ENCODE measurements around the gene C5orf24.

DNA sequence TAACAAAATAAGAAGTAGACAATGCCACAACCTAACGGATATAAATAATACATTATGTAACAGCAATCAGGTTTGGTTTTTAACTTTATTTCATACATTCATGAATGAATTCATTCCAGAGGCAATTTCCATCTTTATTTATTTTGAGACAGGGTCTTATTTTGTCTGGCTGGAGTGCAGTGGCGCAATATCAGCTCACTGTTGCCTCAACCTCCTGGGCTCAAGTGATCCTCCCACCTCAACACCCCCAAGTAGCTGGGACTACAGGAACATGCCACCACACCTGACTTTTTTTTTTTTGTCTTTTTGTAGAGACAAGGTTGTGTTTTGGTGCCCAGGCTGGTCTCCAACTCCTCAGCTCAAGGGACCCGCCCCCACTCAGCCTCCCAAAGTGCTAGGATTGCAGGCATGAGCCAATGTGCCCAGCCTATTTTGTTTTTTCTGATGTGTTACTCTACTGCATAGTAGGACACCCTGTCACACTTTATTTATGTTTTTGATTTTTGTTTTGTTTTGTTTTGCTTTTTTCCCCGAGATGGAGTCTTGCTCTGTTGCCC is 26.3 kb upstream of the C5orf24 start:
- TF ChIP-seq CTCF (conservative IDR thresholded peaks at IDR 0.05 in 1 of 2, IDR thresholded peaks at IDR 0.05 in 1 of 2; ENCODE audit: extremely low read depth in 1 of 2, insufficient read depth in 1 of 2, low read depth in 1 of 2, low read length in 2 of 2) (no peak), EZH2 (IDR thresholded peaks at IDR 0.05; ENCODE audit: borderline replicate concordance, low read length) (no peak)

Measured in mammary epithelial cell (primary cell).